Thoracic aorta (tissue), 2 donors: ENCODE results near the gene SLC35C1. TPM values are rescaled to one million over a fixed set of nuclear protein-coding genes. Genes with fewer than 3 reads are reported as not detected.

Source experiments
- ATAC-seq: fragments of 150-250 bp; one replicate; pipeline ENCODE4 v1.8.0; 2017; ENCODE audit warnings: low read depth; ENCODE audit not compliant: insufficient number of reproducible peaks, low FRiP score
- DNase-seq: peaks from one replicate; pipeline ENCODE4 v3.0.0-alpha.2; 2020; ENCODE audit warnings: low spot score
- H3K27ac ChIP-seq, 2 donors: fragments of 200-600 bp; sonication (generic); 1 replicate in 1 of 2; 2 replicates in 1 of 2; pipeline ENCODE4 v1.5.1; 2016; ENCODE audit warnings: mild to moderate bottlenecking in 2 of 2, moderate library complexity in 2 of 2
- H3K27me3 ChIP-seq: fragments of 200-600 bp; sonication (generic); replicated peaks from 2 replicates; pipeline ENCODE4 v1.6.0; 2016; ENCODE audit warnings: mild to moderate bottlenecking; ENCODE audit not compliant: insufficient read depth
- H3K36me3 ChIP-seq: fragments of 200-600 bp; sonication (generic); one replicate; pipeline ENCODE4 v1.5.1; 2016
- H3K4me1 ChIP-seq, 2 donors: fragments of 200-600 bp; sonication (generic); 1 replicate in 1 of 2; 2 replicates in 1 of 2; pipeline versions ENCODE4 v1.5.1 to v1.6.0; 2016; ENCODE audit warnings: low read depth in 2 of 2, mild to moderate bottlenecking in 1 of 2; ENCODE audit not compliant: control insufficient read depth in 1 of 2
- H3K4me3 ChIP-seq: fragments of 200-600 bp; sonication (generic); 2 replicates; pipeline ENCODE4 v1.5.1; 2016; ENCODE audit warnings: mild to moderate bottlenecking
- H3K9me3 ChIP-seq: fragments of 200-600 bp; sonication (generic); 2 replicates; pipeline ENCODE4 v1.5.1; 2016
- CTCF ChIP-seq: fragments of 200-600 bp; sonication (generic); IDR thresholded peaks from one replicate; pipeline ENCODE4 v1.5.1; 2019; ENCODE audit warnings: antibody characterized with exemption
- total RNA-seq, 2 donors: library from RNA; depleted of rRNA; stranded (reverse); fragments of >200 nt; gene quantifications; one replicate each; pipeline versions ENCODE4 v1.1.0 to v1.2.3, GENCODE V29; 2016

SLC35C1 gene
- total RNA-seq, 2 donors from 2014 or later = 18.8 to 28.4 TPM

GRCh38 chr11:45846974-45847910, 42.3 kb downstream of the SLC35C1 start, which contains the start of gene CRY2:
Gene CRY2 (plus strand): TSS chr11:45847475. CDS start chr11:45847491, 16 bp downstream.
- H3K27me3 ChIP-seq = no peaks in the 10 kb centered on the region
- no peaks in the 10 kb centered on the region for H3K36me3 ChIP-seq
- H3K4me1 ChIP-seq = peaks cover 30 to 53% of the 10 kb centered on the region in 2 donors
- peak; percentile 90 for ATAC-seq
- H3K4me3 ChIP-seq = peak within 1 kb of the TSS; percentile 96
- peak within 1 kb of the TSS; percentile 97 for H3K27ac ChIP-seq
- DNase-seq = peak; percentile 96
- no peaks in the 10 kb centered on the region for H3K9me3 ChIP-seq
- TF ChIP-seq CTCF = no peak

GRCh38 chr11:45847911-45848316, 43.0 kb downstream of the SLC35C1 start:
- H3K27me3 ChIP-seq = no peaks in the 10 kb centered on the region
- peaks cover 35 to 60% of the 10 kb centered on the region in 2 donors for H3K4me1 ChIP-seq
- H3K27ac ChIP-seq = peak overlapping the region; percentile 97
- H3K4me3 ChIP-seq = peak overlapping the region; percentile 96
- no peaks in the 10 kb centered on the region for H3K9me3 ChIP-seq
- TF ChIP-seq CTCF = no peak
- no peak for DNase-seq
- peak; percentile 2 for ATAC-seq
- H3K36me3 ChIP-seq = no peaks in the 10 kb centered on the region

- H3K4me3 ChIP-seq = peak overlapping the region; percentile 96
- H3K27me3 ChIP-seq = no peaks in the 10 kb centered on the region
- H3K4me1 ChIP-seq = peaks cover 35 to 63% of the 10 kb centered on the region in 2 donors
- no peaks in the 10 kb centered on the region for H3K9me3 ChIP-seq
- peak overlapping the region in 1 of 2 donors; percentile 97 for H3K27ac ChIP-seq
- H3K36me3 ChIP-seq = no peaks in the 10 kb centered on the region
- no peak for TF ChIP-seq CTCF
- DNase-seq (no peak), ATAC-seq (no peak)
Observed at GRCh38 chr11:45848654-45849081, 43.7 kb downstream of the SLC35C1 start.

GRCh38 chr11:45850446-45850845, 45.5 kb downstream of the SLC35C1 start:
- H3K36me3 ChIP-seq = no peaks in the 10 kb centered on the region
- no peaks in the 10 kb centered on the region for H3K27me3 ChIP-seq
- no peak for TF ChIP-seq CTCF
- no peaks in the 10 kb centered on the region for H3K9me3 ChIP-seq
- H3K27ac ChIP-seq = no peak overlapping the region
- ATAC-seq (no peak), DNase-seq (no peak)
- H3K4me1 ChIP-seq = peaks cover 43 to 79% of the 10 kb centered on the region in 2 donors
- H3K4me3 ChIP-seq = no peak overlapping the region

GRCh38 chr11:45851228-45851627, 46.3 kb downstream of the SLC35C1 start:
- no peak for TF ChIP-seq CTCF
- H3K4me1 ChIP-seq = peaks cover 48 to 86% of the 10 kb centered on the region in 2 donors
- H3K27me3 ChIP-seq = no peaks in the 10 kb centered on the region
- no peak overlapping the region for H3K4me3 ChIP-seq
- H3K36me3 ChIP-seq = no peaks in the 10 kb centered on the region
- ATAC-seq (no peak), DNase-seq (no peak)
- H3K9me3 ChIP-seq = no peaks in the 10 kb centered on the region
- no peak overlapping the region for H3K27ac ChIP-seq
